DND-41 (cell line): ENCODE data around the gene IL21R.

Experiments
- EZH2 ChIP-seq: IDR thresholded peaks from 3 replicates; pipeline ENCODE4 v1.6.1; 2012; ENCODE audit warnings: borderline replicate concordance, low read depth, mild to moderate bottlenecking, moderate library complexity, low read length, inconsistent platforms; ENCODE audit not compliant: severe bottlenecking
- TF ChIP-seq, protein P1 (sequence below): IDR thresholded peaks from 2 replicates; pipeline ENCODE4 v1.5.1; 2012; ENCODE audit warnings: borderline replicate concordance, low read length, moderate library complexity, mild to moderate bottlenecking; ENCODE audit not compliant: poor library complexity, severe bottlenecking; ENCODE audit errors: extremely low read depth

DNA sequence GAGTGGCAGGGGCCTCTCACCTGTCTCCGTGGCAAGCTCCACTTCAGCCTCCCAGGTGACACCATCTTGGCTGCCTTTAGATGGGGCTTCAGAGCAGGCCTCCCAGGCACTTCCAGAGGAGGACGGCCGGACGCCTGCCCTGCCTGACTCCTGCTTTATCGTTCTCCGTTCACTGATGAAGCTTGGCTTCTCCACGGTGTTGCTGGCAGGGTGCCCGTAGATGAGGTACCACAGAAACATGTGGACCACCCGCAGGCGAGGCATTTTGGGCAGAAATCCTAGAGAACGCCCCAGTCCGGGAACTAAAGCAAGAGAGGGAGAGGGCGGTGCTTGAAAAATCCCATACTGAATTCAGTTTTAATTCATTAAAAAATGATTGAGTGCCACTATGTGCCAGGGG lies 93.2 kb downstream of the IL21R start:
- TF ChIP-seq, protein P1, sequence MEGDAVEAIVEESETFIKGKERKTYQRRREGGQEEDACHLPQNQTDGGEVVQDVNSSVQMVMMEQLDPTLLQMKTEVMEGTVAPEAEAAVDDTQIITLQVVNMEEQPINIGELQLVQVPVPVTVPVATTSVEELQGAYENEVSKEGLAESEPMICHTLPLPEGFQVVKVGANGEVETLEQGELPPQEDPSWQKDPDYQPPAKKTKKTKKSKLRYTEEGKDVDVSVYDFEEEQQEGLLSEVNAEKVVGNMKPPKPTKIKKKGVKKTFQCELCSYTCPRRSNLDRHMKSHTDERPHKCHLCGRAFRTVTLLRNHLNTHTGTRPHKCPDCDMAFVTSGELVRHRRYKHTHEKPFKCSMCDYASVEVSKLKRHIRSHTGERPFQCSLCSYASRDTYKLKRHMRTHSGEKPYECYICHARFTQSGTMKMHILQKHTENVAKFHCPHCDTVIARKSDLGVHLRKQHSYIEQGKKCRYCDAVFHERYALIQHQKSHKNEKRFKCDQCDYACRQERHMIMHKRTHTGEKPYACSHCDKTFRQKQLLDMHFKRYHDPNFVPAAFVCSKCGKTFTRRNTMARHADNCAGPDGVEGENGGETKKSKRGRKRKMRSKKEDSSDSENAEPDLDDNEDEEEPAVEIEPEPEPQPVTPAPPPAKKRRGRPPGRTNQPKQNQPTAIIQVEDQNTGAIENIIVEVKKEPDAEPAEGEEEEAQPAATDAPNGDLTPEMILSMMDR: no peak
- TF ChIP-seq EZH2: no peak
